ENCODE data around the gene PRPF8.
"Not testable (repeated sequence)": the region's sequence is repeated elsewhere in the genome, so short reads cannot be mapped to it uniquely, and the experiment has no call there.

The PRPF8 gene

DNA sequence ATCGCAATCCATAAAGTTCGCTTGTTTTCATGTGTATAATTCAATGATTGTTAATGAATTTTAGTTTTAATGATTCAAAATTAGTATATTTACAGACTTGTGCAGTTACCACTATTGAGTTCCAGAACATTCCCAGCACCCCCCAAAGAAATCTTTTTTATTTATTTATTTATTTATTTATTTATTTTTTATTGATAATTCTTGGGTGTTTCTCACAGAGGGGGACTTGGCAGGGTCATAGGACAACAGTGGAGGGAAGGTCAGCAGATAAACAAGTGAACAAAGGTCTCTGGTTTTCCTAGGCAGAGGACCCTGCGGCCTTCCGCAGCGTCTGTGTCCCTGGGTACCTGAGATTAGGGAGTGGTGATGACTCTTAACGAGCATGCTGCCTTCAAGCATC, 3.7 kb upstream of the PRPF8 start:
- not testable (repeated sequence) for DNase-seq

GRCh38 chr17:1686086-1686485, 1.4 kb upstream of the PRPF8 start:
- no peak for DNase-seq

GRCh38 chr17:1683459-1683858, 1.2 kb downstream of the PRPF8 start:
- DNase-seq: no peak

DNA sequence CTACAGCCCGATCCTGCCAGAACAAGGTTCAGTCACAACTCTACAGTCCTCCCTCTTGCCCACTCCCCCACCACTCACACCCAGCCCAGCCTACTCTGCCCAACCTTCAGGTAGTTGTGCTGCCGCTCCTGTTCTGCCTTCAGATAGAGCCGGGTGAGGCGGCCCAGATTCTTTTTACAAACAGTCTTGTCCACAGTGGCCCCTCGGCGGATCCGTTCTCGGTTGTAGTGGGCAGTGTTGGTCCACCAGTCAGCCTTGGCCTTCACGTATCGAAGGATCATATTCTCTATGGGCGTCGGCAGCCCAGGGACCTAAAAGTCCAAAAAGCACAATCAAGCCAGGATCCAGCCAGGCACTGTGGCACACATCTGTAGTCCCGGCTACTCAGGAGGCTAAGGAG, 8.3 kb downstream of the PRPF8 start:
- no peak for DNase-seq

GRCh38 chr17:1673041-1673785, 11.5 kb downstream of the PRPF8 start:
- no peak for DNase-seq

- not testable (repeated sequence) for DNase-seq
Measured at GRCh38 chr17:1663934-1664333, 20.7 kb downstream of the PRPF8 start.

DNA sequence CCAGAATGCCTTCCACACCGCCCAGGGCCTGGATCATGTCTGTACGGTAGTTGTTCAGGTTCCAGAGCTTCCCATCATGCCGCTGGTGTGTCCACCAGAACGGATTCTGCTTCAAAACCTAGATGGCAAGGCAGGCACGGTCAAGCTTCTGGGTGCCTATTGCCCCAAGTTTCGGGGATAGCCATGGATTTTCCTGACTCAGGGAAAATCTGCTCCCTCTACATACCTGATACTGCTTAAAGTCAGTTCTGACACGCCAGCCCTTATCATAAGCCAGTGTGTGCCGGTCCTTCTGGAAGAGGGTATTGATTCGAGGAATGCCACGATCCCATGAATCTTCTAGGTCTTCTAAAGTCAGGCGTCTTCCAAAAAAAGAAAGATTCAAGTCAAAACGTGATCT, 23.6 kb downstream of the PRPF8 start:
- DNase-seq: no peak

DNA sequence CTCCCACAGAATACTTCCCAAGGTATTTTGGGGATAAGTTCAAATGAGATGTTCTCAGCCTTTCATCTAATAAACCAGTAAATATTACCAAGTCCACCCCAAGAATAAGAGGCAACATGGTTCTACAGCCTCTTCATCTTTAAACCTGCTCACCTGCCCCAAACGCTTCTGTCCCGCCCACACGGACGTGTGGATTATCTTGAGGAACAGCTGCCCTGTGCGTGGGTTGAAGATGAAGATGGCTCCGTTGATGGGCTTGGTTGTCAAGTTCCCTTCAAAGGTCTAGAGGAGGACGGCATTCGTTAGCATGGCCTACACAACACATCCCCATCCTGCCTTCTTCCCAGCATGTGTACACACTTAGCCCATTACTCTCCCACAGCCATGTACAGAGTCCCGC, 26.6 kb downstream of the PRPF8 start:
- no peak for DNase-seq

GRCh38 chr17:1653735-1654134, 30.9 kb downstream of the PRPF8 start:
- no peak for DNase-seq

DNA sequence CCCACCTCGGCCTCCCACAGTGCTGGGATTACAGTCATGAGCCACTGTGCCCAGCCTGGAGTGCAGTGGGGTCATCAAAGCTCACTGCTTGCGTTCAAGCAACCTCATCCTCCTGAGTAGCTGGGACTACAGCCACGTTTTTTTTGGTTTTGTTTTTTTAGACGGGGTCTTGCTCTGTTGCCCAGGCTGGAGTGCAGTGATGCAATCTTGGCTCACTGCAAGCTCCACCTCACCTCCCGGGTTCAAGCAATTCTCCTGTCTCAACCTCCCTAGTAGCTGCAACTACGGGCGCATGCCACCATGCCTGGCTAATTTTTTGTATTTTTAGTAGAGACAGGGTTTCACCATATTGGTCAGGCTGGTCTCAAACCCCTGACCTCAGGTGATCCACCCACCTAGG, 31.9 kb downstream of the PRPF8 start:
- not testable (repeated sequence) for DNase-seq

GRCh38 chr17:1651559-1651844, 33.2 kb downstream of the PRPF8 start:
- no peak for DNase-seq

- DNase-seq: no peak
Measured at GRCh38 chr17:1650731-1651558, 33.7 kb downstream of the PRPF8 start.

GRCh38 chr17:1649844-1650501, 34.7 kb downstream of the PRPF8 start, which contains the start of gene RILP:
Gene RILP, minus strand, starts transcription at chr17:1649866. Its CDS starts 62 bp downstream, at chr17:1649804.
- no peak for DNase-seq

DNA sequence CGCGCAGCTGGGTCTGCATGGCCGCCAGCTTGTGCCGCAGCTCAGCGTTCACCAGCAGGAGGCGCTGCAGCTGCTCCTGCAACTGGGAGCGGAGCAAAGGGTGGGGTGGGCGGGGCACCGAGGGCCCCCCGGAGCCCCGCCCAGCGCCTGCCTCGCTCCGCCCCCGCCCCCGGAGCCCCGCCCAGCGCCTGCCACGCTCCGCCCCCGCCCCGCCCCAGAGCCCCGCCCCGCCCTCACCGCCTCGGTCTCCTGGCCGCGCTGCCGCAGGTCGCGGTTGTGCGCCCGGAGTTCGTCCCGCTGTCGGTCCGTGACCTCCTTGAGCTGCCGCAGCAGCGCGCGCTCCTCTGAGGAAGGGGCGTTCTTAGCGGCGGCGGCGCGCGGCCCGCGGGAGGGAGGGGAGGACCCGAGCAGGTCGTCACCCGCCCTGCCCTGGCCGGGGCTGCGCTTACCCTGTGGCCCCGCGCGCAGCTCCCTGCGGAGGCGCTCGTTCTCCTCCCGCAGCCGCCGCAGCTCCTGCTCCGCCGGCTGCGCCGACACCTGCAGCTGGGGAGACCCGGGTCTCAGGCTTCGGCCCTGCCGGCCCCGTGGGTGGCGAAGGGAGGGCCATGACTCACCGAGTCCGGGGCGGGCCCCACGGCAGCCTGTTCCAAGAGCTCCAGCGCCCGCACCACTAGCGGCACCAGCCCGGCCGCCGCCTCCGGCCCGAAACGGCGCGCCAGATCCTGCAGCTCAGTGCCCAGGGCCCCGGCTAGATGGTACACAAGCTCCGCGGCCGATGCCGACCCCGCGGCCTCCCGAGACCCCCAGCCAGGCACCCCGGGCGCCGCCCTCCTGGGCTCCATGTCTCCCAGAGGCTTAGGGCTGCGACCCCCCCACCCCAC, 35.5 kb downstream of the PRPF8 start:
- peak; percentile 35 for DNase-seq

- DNase-seq: no peak
Measured at GRCh38 chr17:1648173-1648962, 36.3 kb downstream of the PRPF8 start.

DNA sequence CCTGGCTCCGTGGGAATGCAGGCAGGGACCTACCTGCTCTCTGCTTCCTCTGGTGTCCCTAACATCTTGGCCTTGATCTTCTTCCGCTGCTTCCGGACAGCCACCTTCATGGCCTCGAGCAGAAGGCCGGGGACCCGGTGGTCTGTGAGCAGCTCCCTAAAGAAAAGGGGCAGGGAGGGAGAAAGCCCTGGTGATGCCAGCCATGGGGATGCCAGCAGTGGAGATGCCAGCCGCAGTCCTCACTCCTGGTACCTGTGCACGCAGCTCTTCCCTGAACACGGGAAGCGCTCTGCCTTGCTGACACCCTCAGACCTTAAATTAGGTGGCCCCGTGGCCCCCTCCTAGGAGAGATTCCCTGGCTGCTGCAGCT, 36.9 kb downstream of the PRPF8 start:
- DNase-seq: no peak

- no peak for DNase-seq
Measured at GRCh38 chr17:1646199-1646875, 38.3 kb downstream of the PRPF8 start.

DNA sequence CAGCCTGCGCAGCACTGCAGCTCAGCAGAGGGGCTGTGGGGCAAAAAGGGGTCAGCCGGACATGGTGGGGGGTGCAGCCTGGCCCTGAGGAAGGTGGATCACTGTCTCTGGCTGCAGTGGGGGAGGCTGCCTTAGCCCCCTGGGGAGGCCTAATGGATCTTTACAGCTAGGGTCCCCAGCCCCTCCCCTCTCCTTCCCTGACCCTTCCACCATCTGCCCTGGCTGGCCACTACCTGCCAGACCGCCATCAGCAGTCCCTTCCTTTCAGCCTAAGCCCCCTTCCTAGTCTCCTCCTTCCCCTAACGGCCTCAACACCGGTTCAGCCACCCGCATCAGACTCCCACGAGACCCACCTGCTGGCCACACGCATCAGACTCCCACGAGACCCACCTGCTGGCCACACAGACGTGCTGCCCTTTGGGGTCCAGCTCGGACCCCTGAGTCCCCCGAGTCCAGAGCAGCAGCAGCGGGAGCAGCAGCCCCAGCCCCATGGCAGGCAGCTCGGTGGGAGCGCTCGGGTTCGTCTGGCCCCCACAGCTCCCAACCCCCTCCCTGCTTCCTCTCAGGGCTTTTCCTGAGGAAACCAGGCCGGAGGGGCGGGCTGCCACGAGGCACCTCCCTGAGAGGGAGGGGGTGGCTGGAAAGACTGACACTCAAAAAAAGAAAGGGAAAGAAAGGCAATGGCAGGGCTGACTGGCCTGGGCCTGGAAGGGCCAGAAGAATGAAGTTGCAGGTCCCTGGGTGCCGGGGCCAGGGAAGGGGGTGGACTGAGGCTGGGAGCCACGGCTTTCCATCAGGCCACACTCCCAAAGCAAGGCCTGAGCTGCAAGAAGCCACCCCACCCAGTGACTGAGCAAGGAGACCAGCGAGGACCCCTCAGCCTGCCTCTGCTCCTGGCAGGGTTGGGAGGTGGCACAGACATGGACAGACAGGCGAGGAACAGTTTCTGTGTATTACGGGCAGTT, 39.2 kb downstream of the PRPF8 start, which contains the start of gene SCARF1:
TSS of gene SCARF1 (minus strand) at position 526 of the 965 bp plus-strand sequence. CDS start at position 491, 35 bp downstream.
- DNase-seq: no peak

DNA sequence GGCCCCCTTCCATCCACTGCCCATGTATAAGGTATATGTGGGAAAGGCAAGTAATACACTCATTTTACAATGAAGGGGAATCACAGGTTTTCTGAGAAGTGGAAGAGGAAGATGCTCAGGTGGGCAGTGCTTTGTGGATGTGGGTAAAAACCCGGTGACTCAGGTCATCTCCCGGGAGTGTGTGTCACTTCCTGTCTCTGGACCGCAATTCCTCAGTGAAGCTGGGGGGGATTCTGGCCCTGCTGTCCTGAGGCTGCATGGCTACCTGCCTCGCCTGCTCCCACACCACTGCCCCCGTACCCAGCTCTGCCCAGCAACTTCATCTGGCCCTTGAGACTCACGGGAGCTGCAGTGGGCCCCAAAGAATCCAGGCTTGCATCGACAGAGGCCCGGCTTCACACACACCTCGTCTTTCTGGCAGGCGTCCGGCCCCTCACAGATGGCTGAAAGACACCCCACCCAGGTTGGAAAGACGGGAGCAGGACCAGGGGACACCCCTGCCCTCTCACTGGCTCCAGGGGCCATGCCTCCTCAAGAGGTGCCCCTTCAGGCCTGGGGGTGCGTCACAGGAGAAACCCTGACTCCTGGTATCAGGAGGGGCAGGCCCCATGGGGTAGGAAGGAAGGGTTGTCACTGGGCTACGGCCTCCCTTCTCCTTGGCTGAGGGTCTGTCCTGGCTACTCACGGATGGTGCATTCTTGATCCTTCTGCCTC, 40.0 kb downstream of the PRPF8 start:
- no peak for DNase-seq

Data from NCI-H2107 (cell line).